ENCODE results near the gene LRRC28.

DNA sequence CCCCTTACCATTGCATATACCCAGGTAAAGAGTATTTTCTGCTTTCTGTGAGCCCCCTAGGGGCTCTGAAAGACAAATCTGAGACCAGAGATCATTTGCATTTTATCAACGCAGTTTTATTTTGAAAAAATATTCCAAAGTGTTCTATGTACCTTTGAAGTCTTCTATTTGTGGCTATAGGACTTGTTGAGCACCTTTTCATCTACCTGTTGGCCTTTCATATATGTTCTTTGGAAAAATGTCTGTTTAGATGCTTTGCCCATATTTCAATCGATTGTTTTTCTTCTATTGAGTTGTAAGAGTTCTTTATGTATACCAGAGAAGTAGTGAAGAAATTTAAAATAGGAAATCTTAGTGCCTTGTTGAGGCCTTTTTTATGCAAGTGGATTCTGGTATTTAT lies 94.0 kb downstream of the LRRC28 start:
- TF ChIP-seq CTCF (IDR thresholded peaks at IDR 0.05): no peak
- no peak for TF ChIP-seq POLR2A (IDR thresholded peaks at IDR 0.05)
- no peak for TF ChIP-seq POLR2AphosphoS5 (IDR thresholded peaks at IDR 0.05; ENCODE audit: insufficient read depth in 1 of 2, low read depth in 1 of 2)
